Urinary bladder (tissue), 4 donors: ENCODE data around the gene CCN5. TPM values are rescaled to one million over a fixed set of nuclear protein-coding genes. Genes with fewer than 3 reads are reported as not detected.

ENCODE experiments used
- DNase-seq: peaks from one replicate; pipeline ENCODE4 v3.0.0-alpha.2; 2015; ENCODE audit errors: extremely low spot score
- H3K27ac ChIP-seq: one replicate; pipeline ENCODE4 v1.5.1; 2013; ENCODE audit warnings: low read depth, mild to moderate bottlenecking, moderate library complexity
- H3K36me3 ChIP-seq: one replicate; pipeline ENCODE4 v1.6.1; 2013; ENCODE audit warnings: mild to moderate bottlenecking, moderate library complexity; ENCODE audit not compliant: insufficient read depth
- H3K4me1 ChIP-seq: one replicate; pipeline ENCODE4 v1.6.1; 2013; ENCODE audit warnings: mild to moderate bottlenecking, moderate library complexity; ENCODE audit not compliant: insufficient read depth
- H3K4me3 ChIP-seq: one replicate; pipeline ENCODE4 v1.5.1; 2013; ENCODE audit warnings: low read depth, low read length
- WGBS: extraction: QIAGEN DNeasy Blood & Tissue Kit; methylation state at CpG from one replicate; pipeline ENCODE4 v1.1.7; 2013; 5-methylcytosine and 5-hydroxymethylcytosine counted together
- polyA plus RNA-seq: library from polyadenylated mRNA; stranded (reverse); fragments of 200-250 nt; gene quantifications from one replicate; pipeline ENCODE4 v1.2.3, GENCODE V29; 2013
- total RNA-seq: library from RNA; depleted of rRNA; stranded (reverse); fragments of >200 nt; gene quantifications from one replicate; pipeline ENCODE4 v1.2.3, GENCODE V29; 2014
- donor health status: healthy with polysubstance abuse.
- donor health status: healthy.

Gene CCN5
- total and polyA plus RNA-seq, 2 donors, result 20.8 TPM; not detected in 1

DNA sequence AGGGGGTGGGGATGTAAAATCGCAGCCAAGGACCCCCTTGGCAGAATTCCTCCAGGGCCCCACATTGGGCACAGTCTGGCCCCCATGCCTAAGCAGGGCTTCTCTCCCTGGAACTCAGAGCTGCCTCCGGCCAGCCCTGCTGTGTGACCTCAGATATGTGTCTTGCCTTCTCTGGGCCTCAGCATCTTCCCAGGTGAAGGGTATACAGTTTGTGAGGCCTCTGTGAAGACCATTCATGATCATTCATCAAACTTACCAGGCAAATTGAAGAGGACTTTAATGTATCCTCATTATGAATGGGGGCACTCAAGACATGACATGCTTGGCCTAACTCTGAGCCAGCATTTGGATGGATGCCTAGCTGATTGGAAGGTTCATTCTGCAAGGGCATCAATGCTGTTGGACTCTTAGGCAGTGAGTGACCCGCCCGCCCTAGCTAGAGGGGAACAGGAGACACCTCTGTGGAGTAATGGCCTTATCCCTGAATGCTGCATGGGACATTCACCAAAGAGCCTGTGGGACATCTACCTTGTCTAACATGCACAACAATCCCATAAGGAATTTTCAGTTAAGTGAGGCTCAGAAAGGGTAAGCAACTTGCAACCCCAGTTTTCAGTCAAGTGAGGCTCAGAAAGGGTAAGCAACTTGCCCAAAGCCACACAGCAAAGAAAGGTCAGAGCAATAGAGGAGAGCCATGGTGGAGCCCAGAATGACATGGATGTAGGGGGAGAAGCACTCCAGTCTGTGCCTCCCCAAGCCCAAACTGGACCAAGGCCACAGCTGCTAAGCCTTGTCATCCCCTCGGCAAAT, 535 bp downstream of the CCN5 start:
- H3K4me3 ChIP-seq, result no peak overlapping the region
- no peaks in the 10 kb centered on the region for H3K4me1 ChIP-seq
- DNase-seq, result no peak
- no peaks in the 10 kb centered on the region for H3K36me3 ChIP-seq
- no peak overlapping the region for H3K27ac ChIP-seq
- WGBS, result 90% methylated on average over 5 of the region's 5 CpGs

- DNase-seq, result no peak
- H3K27ac ChIP-seq, result no peak overlapping the region
Measured at GRCh38 chr20:44716309-44717106, 1.3 kb downstream of the CCN5 start.

DNA sequence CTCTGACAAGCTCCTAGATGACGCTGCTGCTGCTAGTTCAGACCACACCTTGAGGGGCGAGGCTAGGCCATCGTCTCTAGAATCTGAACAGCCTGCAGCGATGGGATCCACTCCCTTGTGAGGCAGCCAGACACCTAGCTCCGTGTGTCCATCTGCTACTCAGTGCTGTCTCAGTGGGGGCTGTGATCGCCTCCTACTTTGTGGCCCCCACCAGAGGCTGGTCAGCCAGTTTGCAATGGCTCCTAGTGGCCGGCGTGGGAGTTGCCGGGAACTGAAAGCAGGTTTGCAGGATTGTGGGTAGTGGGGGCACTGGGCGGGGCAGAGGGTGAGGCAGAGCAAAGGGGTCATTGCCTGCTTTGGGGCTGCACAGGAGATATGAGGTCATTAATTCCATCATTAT, 2.8 kb downstream of the CCN5 start:
- DNase-seq, result no peak
- Histone ChIP-seq H3K4me3 (no peak overlapping the region), H3K27ac (no peak overlapping the region), H3K4me1 (no peaks in the 10 kb centered on the region), H3K36me3 (no peaks in the 10 kb centered on the region)
- WGBS, result 77% methylated on average over 10 of the region's 10 CpGs

More at GRCh38 chr20:44716309-44717106, 1.3 kb downstream of the CCN5 start:
- no peaks in the 10 kb centered on the region for H3K4me1 ChIP-seq
- 85% methylated on average over 13 of the region's 13 CpGs for WGBS
- no peak overlapping the region for H3K4me3 ChIP-seq
- H3K36me3 ChIP-seq, result no peaks in the 10 kb centered on the region

- DNase-seq, result no peak
- no peaks in the 10 kb centered on the region for H3K36me3 ChIP-seq
- no peak overlapping the region for H3K4me3 ChIP-seq
- 94% methylated on average over 19 of the region's 19 CpGs for WGBS
- no peak overlapping the region for H3K27ac ChIP-seq
- no peaks in the 10 kb centered on the region for H3K4me1 ChIP-seq
Measured at GRCh38 chr20:44719841-44720240, 4.7 kb downstream of the CCN5 start.

- 54% methylated on average over 7 of the region's 7 CpGs for WGBS
- no peak for DNase-seq
- Histone ChIP-seq H3K4me1 (no peaks in the 10 kb centered on the region), H3K36me3 (no peaks in the 10 kb centered on the region), H3K4me3 (no peak overlapping the region), H3K27ac (no peak overlapping the region)
Measured at GRCh38 chr20:44720621-44720996, 5.4 kb downstream of the CCN5 start.

DNA sequence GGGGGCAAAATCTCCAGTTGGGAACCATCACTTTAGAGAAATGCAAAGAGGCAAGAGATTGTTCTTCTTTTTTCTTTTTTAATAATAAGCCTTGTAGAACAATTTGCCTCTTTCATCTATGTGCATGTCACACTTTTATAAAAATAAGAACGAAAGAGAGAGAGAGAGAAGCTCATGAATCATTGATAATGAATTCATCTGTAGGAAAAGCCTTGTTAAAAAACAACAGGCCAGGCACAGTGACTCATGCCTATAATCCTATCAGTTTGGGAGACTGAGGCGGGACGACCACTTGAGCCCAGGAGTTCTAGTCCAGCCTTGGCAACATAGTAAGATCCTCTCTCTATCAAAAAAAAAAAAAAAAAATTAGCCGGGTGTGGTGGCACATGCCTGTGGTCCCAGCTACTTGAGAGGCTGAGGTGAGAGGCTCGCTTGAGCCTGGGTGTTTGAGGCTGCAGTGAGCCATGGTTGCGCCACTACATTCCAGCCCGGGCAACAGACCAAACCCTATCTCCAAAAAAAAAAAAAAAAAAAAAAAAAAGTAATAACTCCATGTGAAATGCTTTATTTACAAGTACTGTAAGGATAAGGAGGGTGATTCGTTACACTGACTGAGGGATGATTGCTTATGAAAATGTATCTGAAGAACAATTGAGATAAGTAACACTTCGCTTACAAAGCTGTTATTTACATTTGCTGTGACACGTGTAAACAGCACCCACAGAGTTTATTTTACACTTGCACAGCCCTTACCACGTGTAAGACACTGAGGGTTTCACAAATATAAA, 6.0 kb downstream of the CCN5 start:
- Histone ChIP-seq H3K4me3 (no peak overlapping the region), H3K4me1 (no peaks in the 10 kb centered on the region), H3K36me3 (no peaks in the 10 kb centered on the region), H3K27ac (no peak overlapping the region)
- DNase-seq, result no peak
- WGBS, result 34% methylated on average over 11 of the region's 11 CpGs

DNA sequence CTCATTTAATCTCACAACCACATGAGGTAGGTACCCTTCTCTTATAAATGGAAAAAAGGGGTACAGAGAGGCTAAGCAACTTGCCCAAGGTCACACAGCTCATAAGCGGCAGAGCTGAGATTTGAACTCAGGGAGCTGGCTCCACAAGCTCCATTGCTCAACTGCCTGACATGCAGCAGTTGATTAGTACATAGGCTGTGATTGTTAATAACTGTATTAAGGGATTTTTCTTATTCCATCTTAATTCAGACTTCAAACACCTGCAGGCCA, 6.6 kb downstream of the CCN5 start:
- H3K27ac ChIP-seq, result no peak overlapping the region
- H3K36me3 ChIP-seq, result no peaks in the 10 kb centered on the region
- H3K4me1 ChIP-seq, result no peaks in the 10 kb centered on the region
- DNase-seq, result no peak
- H3K4me3 ChIP-seq, result no peak overlapping the region
- 97% methylated on average over 1 of the region's 1 CpG for WGBS

DNA sequence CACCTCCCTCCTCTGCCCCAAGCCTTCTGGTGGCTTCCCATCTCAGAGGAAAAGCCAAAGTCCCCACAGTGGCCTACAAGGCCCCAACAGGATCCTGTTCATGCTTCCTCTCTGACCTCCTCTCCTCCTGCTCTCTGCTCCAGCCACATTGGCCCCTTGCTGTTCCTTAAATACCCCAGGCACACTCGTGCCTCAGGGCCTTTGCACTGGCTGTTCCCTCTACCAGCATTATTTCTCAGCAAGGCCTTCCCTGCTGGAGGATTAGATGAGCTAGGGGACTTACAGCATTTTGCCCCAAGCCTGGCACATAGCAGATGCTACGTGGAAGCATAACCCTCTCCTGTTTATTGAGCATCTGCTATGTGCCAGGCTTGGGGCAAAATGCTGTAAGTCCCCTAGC, 7.8 kb downstream of the CCN5 start:
- Histone ChIP-seq H3K4me1 (no peaks in the 10 kb centered on the region), H3K36me3 (no peaks in the 10 kb centered on the region), H3K27ac (no peak overlapping the region), H3K4me3 (no peak overlapping the region)
- WGBS, result 88% methylated on average over 2 of the region's 2 CpGs
- DNase-seq, result no peak

- Histone ChIP-seq H3K4me3 (no peak overlapping the region), H3K36me3 (no peaks in the 10 kb centered on the region), H3K4me1 (no peaks in the 10 kb centered on the region), H3K27ac (no peak overlapping the region)
- DNase-seq, result no peak
- WGBS, result 75% methylated on average over 7 of the region's 7 CpGs
Measured at GRCh38 chr20:44723391-44723790, 8.2 kb downstream of the CCN5 start.

GRCh38 chr20:44723798-44724362, 8.7 kb downstream of the CCN5 start:
- no peak for DNase-seq
- Histone ChIP-seq H3K4me1 (no peaks in the 10 kb centered on the region), H3K27ac (no peak overlapping the region)

DNA sequence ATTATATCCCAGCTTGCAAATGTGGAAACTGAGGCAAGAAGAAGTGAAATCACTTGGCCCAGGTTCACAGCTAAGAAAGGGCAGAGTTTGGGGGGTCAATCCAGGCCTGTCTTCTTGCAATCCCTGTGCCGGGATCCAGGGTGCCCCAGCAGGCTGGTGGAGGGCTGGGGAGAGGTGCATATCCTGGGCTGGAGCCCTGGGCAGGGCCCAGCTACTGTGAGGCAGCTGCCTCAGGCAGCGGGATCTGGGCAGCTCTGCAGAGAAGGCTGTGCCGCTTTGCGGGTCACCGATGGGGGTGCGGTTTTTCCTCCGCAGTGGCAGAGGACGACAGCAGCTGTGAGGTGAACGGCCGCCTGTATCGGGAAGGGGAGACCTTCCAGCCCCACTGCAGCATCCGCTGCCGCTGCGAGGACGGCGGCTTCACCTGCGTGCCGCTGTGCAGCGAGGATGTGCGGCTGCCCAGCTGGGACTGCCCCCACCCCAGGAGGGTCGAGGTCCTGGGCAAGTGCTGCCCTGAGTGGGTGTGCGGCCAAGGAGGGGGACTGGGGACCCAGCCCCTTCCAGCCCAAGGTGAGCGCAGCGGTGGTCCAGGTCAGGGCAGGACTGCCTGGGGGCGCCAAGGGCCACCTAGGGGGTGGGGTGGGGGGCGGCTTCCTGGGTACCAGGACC, 9.4 kb downstream of the CCN5 start:
- Histone ChIP-seq H3K4me3 (no peak overlapping the region), H3K27ac (no peak overlapping the region), H3K36me3 (no peaks in the 10 kb centered on the region), H3K4me1 (no peaks in the 10 kb centered on the region)
- WGBS, result 48% methylated on average over 26 of the region's 26 CpGs
- no peak for DNase-seq

More at GRCh38 chr20:44723798-44724362, 8.7 kb downstream of the CCN5 start:
- Histone ChIP-seq H3K36me3 (no peaks in the 10 kb centered on the region), H3K4me3 (no peak overlapping the region)
- WGBS, result 92% methylated on average over 9 of the region's 9 CpGs

DNA sequence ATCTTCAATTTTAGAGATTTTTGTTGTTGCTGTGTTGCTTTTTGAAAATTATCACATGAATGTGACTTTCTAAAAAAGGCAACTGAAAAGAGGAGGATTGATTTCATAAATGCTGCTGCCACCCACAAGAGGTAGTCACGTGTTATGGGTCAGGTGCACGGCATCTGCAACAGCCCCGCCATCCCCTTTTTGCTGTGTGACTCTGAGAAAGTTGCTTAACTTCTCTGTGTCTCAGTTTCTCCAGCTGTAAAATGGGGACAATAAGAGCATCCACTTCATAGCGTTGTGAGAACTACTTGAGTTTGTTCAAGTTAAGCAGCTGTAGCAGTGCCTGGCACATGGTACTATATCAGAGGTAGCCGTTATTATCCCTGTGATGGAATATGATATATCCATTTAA, 10.7 kb downstream of the CCN5 start:
- no peak overlapping the region for H3K27ac ChIP-seq
- 80% methylated on average over 5 of the region's 5 CpGs for WGBS
- DNase-seq, result no peak

DNA sequence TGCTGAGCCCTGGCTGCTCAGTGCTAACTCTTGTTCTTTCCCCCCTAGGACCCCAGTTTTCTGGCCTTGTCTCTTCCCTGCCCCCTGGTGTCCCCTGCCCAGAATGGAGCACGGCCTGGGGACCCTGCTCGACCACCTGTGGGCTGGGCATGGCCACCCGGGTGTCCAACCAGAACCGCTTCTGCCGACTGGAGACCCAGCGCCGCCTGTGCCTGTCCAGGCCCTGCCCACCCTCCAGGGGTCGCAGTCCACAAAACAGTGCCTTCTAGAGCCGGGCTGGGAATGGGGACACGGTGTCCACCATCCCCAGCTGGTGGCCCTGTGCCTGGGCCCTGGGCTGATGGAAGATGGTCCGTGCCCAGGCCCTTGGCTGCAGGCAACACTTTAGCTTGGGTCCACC, 11.9 kb downstream of the CCN5 start:
- Histone ChIP-seq H3K4me1 (no peaks in the 10 kb centered on the region), H3K4me3 (no peak overlapping the region), H3K36me3 (no peaks in the 10 kb centered on the region), H3K27ac (no peak overlapping the region)
- DNase-seq, result no peak
- WGBS, result 88% methylated on average over 11 of the region's 11 CpGs

More for the DNA sequence above, 10.7 kb downstream of the CCN5 start:
- Histone ChIP-seq H3K4me3 (no peak overlapping the region), H3K36me3 (no peaks in the 10 kb centered on the region), H3K4me1 (no peaks in the 10 kb centered on the region)
